Retinal pigment epithelial cell (primary cell): ENCODE results near the gene SMCHD1.
"Not testable (repeated sequence)": the region's sequence is repeated elsewhere in the genome, so short reads cannot be mapped to it uniquely, and the experiment has no call there.

ENCODE experiments used
- DNase-seq: peaks from one replicate; pipeline ENCODE4 v3.0.0-alpha.2; 2010; ENCODE audit warnings: low read depth
- H3K4me3 ChIP-seq: 2 replicates; pipeline ENCODE4 v1.5.1; 2011; ENCODE audit warnings: mild to moderate bottlenecking, low read length, control low read depth, moderate library complexity
- CTCF ChIP-seq: conservative IDR thresholded peaks from 2 replicates; pipeline ENCODE4 v1.5.1; 2011; ENCODE audit warnings: low read depth, low read length, control low read depth, inconsistent platforms

Gene SMCHD1

GRCh38 chr18:2656981-2657512 lies 1.5 kb downstream of the SMCHD1 start:
- DNase-seq: no peak
- H3K4me3 ChIP-seq: peak overlapping the region; percentile 90
- TF ChIP-seq CTCF: no peak

- DNase-seq: no peak
- H3K4me3 ChIP-seq: no peak overlapping the region
- TF ChIP-seq CTCF: no peak
These were observed 2.4 kb downstream of the SMCHD1 start for GRCh38 chr18:2657788-2658458.

GRCh38 chr18:2660849-2661248 lies 5.3 kb downstream of the SMCHD1 start:
- DNase-seq, H3K4me3 ChIP-seq: not testable (repeated sequence)

GRCh38 chr18:2662288-2662687 lies 6.8 kb downstream of the SMCHD1 start:
- not testable (repeated sequence) for DNase-seq, H3K4me3 ChIP-seq

GRCh38 chr18:2662990-2663389 lies 7.5 kb downstream of the SMCHD1 start:
- no peak overlapping the region for H3K4me3 ChIP-seq
- no peak for DNase-seq
- TF ChIP-seq CTCF: no peak

- TF ChIP-seq CTCF: no peak
- H3K4me3 ChIP-seq: no peak overlapping the region
These were observed 16.9 kb downstream of the SMCHD1 start for GRCh38 chr18:2672410-2672809.

GRCh38 chr18:2672872-2673271 lies 17.3 kb downstream of the SMCHD1 start:
- no peak for DNase-seq
- no peak for TF ChIP-seq CTCF
- no peak overlapping the region for H3K4me3 ChIP-seq

More at GRCh38 chr18:2672410-2672809, 16.9 kb downstream of the SMCHD1 start:
- no peak for DNase-seq

GRCh38 chr18:2678933-2679332 lies 23.4 kb downstream of the SMCHD1 start:
- not testable (repeated sequence) for H3K4me3 ChIP-seq, DNase-seq
